ENCODE results near the gene ODAD3.
"Not testable (repeated sequence)": the region's sequence is repeated elsewhere in the genome, so short reads cannot be mapped to it uniquely, and the experiment has no call there.

ODAD3 gene

GRCh38 chr19:11405846-11406643, 28.9 kb downstream of the ODAD3 start:
- no peak for DNase-seq (ENCODE audit: low spot score)

GRCh38 chr19:11404588-11405222, 30.2 kb downstream of the ODAD3 start:
- no peak for DNase-seq (ENCODE audit: low spot score)

- no peak for DNase-seq (ENCODE audit: low spot score)
These were observed 32.9 kb downstream of the ODAD3 start for GRCh38 chr19:11401808-11402543.

GRCh38 chr19:11400798-11401197, 34.1 kb downstream of the ODAD3 start:
- no peak for DNase-seq (ENCODE audit: low spot score)

- DNase-seq (ENCODE audit: low spot score) = no peak
These were observed 35.3 kb downstream of the ODAD3 start for GRCh38 chr19:11399667-11400066.

- DNase-seq (ENCODE audit: low spot score) = no peak
These were observed 37.8 kb downstream of the ODAD3 start for GRCh38 chr19:11397089-11397610.

- DNase-seq (ENCODE audit: low spot score) = no peak
These were observed 43.8 kb downstream of the ODAD3 start for GRCh38 chr19:11390933-11391680.

- DNase-seq (ENCODE audit: low spot score) = no peak
These were observed 44.6 kb downstream of the ODAD3 start for GRCh38 chr19:11390359-11390758.

- DNase-seq (ENCODE audit: low spot score) = no peak
These were observed 47.5 kb downstream of the ODAD3 start for GRCh38 chr19:11387162-11388034.

GRCh38 chr19:11384778-11385129, 50.2 kb downstream of the ODAD3 start:
- no peak for DNase-seq (ENCODE audit: low spot score)

- DNase-seq (ENCODE audit: low spot score) = no peak
These were observed 51.2 kb downstream of the ODAD3 start for GRCh38 chr19:11383706-11384048.

- DNase-seq (ENCODE audit: low spot score) = peak; percentile 41
These were observed 51.8 kb downstream of the ODAD3 start for GRCh38 chr19:11382898-11383705.

- DNase-seq (ENCODE audit: low spot score) = peak; percentile 100
These were observed 54.0 kb downstream of the ODAD3 start for GRCh38 chr19:11380653-11381537.

GRCh38 chr19:11379857-11380350, 55.0 kb downstream of the ODAD3 start:
- no peak for DNase-seq (ENCODE audit: low spot score)

GRCh38 chr19:11379269-11379845, 55.6 kb downstream of the ODAD3 start:
- DNase-seq (ENCODE audit: low spot score) = not testable (repeated sequence)

- peak; percentile 92 for DNase-seq (ENCODE audit: low spot score)
These were observed 56.4 kb downstream of the ODAD3 start for GRCh38 chr19:11378319-11379189.

- no peak for DNase-seq (ENCODE audit: low spot score)
These were observed 57.2 kb downstream of the ODAD3 start for GRCh38 chr19:11377756-11378155.

GRCh38 chr19:11377237-11377636, 57.7 kb downstream of the ODAD3 start:
- DNase-seq (ENCODE audit: low spot score) = peak; percentile 75
